Measurements from ENCODE around the gene RIC8B. TPM values are rescaled to one million over a fixed set of nuclear protein-coding genes. Genes with fewer than 3 reads are reported as not detected.

The RIC8B gene
- total and polyA plus RNA-seq, 8 donors: 14.5 to 28.0 (median 23.1) TPM

DNA sequence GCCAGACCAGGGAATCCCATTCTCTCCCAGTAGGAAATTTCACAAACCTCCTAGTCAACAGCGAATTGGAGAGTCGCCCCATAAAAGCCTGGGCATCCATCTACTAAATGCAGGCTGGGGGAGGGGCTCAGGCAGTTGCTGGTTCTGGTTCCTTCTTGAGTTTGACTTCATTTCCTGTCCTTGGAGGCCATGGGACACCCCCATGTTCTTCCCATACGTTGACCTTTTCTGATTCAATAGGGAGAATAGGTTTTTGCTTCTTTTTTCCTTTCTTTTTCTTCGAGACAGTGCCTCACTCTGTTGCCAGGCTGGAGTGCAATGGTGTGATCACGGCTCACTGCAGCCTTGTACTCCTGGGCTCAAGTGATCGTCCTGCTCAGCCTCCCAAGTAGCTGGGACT lies 137.1 kb downstream of the RIC8B start:
- H3K27ac ChIP-seq: no peak overlapping the region
- intact Hi-C loops (cut with DNase I): no loop called here
- peaks cover 5 to 97% of the 10 kb centered on the region in 2 donors for H3K27me3 ChIP-seq
- TF ChIP-seq, protein P1, sequence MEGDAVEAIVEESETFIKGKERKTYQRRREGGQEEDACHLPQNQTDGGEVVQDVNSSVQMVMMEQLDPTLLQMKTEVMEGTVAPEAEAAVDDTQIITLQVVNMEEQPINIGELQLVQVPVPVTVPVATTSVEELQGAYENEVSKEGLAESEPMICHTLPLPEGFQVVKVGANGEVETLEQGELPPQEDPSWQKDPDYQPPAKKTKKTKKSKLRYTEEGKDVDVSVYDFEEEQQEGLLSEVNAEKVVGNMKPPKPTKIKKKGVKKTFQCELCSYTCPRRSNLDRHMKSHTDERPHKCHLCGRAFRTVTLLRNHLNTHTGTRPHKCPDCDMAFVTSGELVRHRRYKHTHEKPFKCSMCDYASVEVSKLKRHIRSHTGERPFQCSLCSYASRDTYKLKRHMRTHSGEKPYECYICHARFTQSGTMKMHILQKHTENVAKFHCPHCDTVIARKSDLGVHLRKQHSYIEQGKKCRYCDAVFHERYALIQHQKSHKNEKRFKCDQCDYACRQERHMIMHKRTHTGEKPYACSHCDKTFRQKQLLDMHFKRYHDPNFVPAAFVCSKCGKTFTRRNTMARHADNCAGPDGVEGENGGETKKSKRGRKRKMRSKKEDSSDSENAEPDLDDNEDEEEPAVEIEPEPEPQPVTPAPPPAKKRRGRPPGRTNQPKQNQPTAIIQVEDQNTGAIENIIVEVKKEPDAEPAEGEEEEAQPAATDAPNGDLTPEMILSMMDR (IDR thresholded peaks at IDR 0.05): no peak
- no peak overlapping the region for H3K4me3 ChIP-seq
- no peak for DNase-seq
- ATAC-seq: no peak
- no peaks in the 10 kb centered on the region for H3K36me3 ChIP-seq
- H3K9me3 ChIP-seq: no peaks in the 10 kb centered on the region
- H3K4me1 ChIP-seq: no peaks in the 10 kb centered on the region

GRCh38 chr12:106913456-106913855 lies 139.0 kb downstream of the RIC8B start:
- H3K4me3 ChIP-seq: no peak overlapping the region
- no peaks in the 10 kb centered on the region for H3K4me1 ChIP-seq
- TF ChIP-seq, protein P1 (IDR thresholded peaks at IDR 0.05): no peak
- H3K27ac ChIP-seq: no peak overlapping the region
- ATAC-seq (no peak), DNase-seq (peak in 1 of 4 donors; percentile 43)
- H3K36me3 ChIP-seq: no peaks in the 10 kb centered on the region
- intact Hi-C loops (cut with DNase I): no loop called here
- H3K27me3 ChIP-seq: peaks cover 5 to 97% of the 10 kb centered on the region in 2 donors
- H3K9me3 ChIP-seq: no peaks in the 10 kb centered on the region

- Histone ChIP-seq H3K4me1 (no peaks in the 10 kb centered on the region), H3K27ac (no peak overlapping the region), H3K27me3 (peaks cover 12 to 96% of the 10 kb centered on the region in 2 donors), H3K9me3 (no peaks in the 10 kb centered on the region), H3K4me3 (no peak overlapping the region), H3K36me3 (no peaks in the 10 kb centered on the region)
- no peak for DNase-seq
- TF ChIP-seq, protein P1 (IDR thresholded peaks at IDR 0.05): no peak
- ATAC-seq: no peak
- intact Hi-C loops (cut with DNase I): loop anchor here in 1 of 2 donors (5.0 kb wide), 1 partner anchor 528 kb away; no protein-coding TSS in a partner anchor
These were observed 140.5 kb downstream of the RIC8B start for GRCh38 chr12:106914796-106915634.

DNA sequence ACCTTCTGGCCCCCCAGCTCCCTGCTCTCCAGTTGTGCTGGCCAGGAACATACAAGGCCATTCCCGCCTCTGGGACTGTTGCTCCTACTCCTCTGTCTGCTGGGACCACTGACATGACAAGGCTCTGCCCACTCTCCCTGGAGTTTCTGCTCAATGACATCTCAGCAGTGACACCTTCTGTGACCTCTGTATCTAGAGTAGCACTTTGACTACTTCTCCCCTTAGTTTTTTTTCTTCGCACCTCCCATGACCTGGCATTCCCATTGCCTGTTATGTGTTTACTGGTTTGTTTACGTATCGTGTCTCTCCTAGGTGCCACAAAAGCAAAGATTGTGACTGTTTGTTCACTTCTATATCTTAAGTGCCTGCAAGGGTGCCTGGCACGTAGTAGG lies 141.1 kb downstream of the RIC8B start:
- no peaks in the 10 kb centered on the region for H3K36me3 ChIP-seq
- no peaks in the 10 kb centered on the region for H3K4me1 ChIP-seq
- H3K4me3 ChIP-seq: no peak overlapping the region
- DNase-seq (no peak), ATAC-seq (no peak)
- TF ChIP-seq, protein P1 (IDR thresholded peaks at IDR 0.05): no peak
- peaks cover 12 to 99% of the 10 kb centered on the region in 2 donors for H3K27me3 ChIP-seq
- H3K9me3 ChIP-seq: no peaks in the 10 kb centered on the region
- H3K27ac ChIP-seq: no peak overlapping the region
- intact Hi-C loops (cut with DNase I): loop anchor here in 1 of 2 donors (5.0 kb wide), 1 partner anchor 528 kb away; no protein-coding TSS in a partner anchor

- DNase-seq: peak in 1 of 4 donors; percentile 28
These were observed 143.0 kb downstream of the RIC8B start for GRCh38 chr12:106917503-106917902.

More at GRCh38 chr12:106917503-106917902, 143.0 kb downstream of the RIC8B start:
- H3K36me3 ChIP-seq: no peaks in the 10 kb centered on the region
- intact Hi-C loops (cut with DNase I): loop anchor here in 1 of 2 donors (5.0 kb wide), 1 partner anchor 530 kb away; no protein-coding TSS in a partner anchor
- no peaks in the 10 kb centered on the region for H3K9me3 ChIP-seq
- TF ChIP-seq, protein P1 (IDR thresholded peaks at IDR 0.05): no peak
- H3K27me3 ChIP-seq: peaks cover 7 to 99% of the 10 kb centered on the region in 2 donors
- no peak overlapping the region for H3K4me3 ChIP-seq
- no peaks in the 10 kb centered on the region for H3K4me1 ChIP-seq
- ATAC-seq: no peak
- H3K27ac ChIP-seq: no peak overlapping the region
